Measurements from ENCODE around the gene CCDC157.
A peak's percentile ranks its signal among the peaks of the same experiment; 100 is the strongest.

Gene CCDC157

DNA sequence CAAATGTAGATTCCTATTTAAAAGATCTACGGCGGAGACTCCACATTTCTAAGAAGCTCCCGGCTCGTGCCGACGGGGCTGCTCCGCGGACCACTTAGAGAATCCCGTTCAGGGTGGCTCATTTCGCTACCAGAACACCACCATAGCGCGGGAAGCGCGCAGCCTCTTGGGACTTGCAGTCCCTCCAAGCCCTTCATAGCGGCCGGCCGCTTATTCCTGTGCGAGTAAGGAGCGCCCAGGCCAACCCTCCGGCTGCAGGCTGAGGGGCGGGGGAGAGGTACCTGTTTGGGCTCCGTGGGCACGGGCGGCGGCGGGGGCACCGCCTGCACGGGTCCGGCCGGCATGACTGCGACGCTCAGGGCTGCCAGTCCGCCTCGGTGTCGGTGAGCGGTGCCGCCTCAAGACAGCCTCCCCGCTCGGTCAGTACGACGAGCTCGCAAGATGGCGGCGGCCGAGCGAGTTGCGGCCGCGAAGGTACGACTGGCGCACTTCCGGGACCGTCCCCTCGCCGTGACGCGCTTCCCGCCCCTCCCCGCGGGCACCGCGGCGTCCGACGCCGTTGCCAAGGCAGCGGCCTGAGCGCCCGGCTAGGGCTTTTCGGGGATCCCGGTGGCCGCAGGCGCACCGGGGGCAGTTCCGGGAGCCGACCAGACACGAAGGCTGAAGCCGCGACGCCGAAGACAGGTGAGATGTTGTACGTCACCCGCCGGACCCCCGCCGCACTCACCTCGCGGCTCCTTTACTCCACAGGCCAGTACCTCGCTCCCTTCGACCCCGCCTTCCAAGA, at the start of gene CCDC157, which contains the start of gene SF3A1:
Gene CCDC157 (plus strand): TSS at position 559 of the 787 bp plus-strand sequence. CDS start 8,994 bp downstream, outside the sequence.
Gene SF3A1 (minus strand): TSS at position 446 of the 787 bp plus-strand sequence. CDS start 102 bp downstream, at position 344.
- peak; percentile 78 for DNase-seq

DNA sequence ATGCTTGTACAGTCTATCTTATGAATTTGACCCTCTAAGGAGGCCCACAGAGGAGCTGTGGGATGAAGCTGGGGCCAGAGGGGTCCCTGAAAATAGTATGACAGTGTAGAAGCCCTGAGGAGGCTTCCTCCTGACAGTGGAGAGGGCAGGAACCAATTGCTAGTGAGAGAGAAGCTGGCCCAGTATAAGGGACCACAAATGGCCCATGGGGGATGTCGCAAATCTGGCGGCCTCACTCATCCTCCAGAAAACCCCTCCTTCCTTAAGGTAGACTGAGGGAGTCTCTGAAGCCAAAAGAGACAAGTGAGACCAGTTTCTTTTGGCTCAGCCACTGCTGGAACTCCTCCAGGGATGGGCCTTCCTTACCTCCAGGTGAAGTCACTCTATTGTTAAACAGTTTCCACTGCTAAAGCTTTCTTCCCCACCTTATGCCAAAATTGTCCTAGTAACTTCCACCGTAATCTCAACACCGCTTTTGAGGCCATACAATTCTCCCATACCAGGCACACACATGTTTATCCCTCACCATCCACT, 49.7 kb upstream of the CCDC157 start:
- DNase-seq: no peak

DNA sequence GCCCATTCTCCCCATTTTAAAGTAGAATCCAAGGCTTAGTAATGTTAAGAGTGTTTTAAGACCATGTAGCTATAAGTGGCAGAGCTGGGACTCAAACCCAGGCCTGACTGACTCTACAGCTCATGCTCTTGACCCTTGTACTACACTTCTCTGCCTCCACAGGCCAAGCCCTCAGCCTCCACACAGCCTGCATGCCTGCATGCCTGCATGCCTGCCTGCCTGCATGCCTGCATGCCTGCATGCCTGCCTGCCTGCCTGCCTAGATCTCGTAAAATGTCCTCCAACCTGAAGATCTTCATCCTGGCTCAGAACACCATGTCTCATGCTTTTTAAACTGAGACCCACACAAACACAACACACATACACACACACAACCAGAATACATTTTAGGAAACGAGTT, 48.7 kb upstream of the CCDC157 start:
- no peak for DNase-seq

GRCh38 chr22:30308518-30309230, 48.1 kb upstream of the CCDC157 start:
- no peak for DNase-seq

GRCh38 chr22:30309951-30310741, 46.7 kb upstream of the CCDC157 start:
- DNase-seq: peak; percentile 65

DNA sequence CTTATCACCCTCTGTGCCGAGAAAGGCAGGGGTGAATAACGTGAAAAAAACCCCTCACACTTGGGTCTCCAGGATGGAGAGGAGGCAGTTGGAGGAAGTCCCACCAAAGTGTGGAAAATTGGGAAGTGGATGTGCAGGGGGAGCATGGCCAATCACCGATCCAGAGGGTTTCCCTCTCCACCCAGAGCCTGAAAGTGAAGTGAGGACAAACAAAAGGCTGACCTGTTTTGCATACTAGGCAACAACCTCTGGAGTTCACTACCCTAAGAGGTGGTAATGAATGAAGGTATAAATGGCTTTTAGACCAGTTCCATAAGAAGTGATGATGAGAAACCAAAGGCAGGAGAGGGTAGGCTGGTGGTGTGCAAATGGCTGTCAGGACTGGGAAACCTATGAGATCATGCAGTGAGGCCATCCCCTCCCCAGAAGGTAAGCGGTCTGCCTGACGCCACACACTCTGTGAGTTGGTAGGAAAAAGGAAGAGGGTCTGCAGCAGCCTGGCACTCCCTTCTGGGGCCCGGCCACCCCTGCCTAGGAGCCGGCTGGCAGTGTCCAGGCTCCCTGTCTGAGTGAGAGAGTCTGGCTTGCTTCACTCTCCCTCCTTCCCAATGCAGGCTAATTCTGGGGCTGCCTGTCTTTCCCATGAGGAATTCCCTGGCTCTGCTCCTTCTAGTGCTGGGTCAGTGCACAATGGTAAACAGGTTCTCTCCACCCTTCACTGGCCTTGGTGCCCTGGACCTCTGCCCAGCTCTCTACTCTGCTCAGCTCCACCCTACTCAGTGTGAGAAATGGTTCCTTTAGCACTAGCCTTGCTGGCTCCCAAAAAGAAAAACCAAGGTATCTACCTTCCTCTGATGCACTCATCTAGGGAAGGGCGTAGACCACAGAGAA, 45.7 kb upstream of the CCDC157 start:
- peak; percentile 95 for DNase-seq

- DNase-seq: peak; percentile 83
Measured at GRCh38 chr22:30312053-30312452, 44.8 kb upstream of the CCDC157 start.

DNA sequence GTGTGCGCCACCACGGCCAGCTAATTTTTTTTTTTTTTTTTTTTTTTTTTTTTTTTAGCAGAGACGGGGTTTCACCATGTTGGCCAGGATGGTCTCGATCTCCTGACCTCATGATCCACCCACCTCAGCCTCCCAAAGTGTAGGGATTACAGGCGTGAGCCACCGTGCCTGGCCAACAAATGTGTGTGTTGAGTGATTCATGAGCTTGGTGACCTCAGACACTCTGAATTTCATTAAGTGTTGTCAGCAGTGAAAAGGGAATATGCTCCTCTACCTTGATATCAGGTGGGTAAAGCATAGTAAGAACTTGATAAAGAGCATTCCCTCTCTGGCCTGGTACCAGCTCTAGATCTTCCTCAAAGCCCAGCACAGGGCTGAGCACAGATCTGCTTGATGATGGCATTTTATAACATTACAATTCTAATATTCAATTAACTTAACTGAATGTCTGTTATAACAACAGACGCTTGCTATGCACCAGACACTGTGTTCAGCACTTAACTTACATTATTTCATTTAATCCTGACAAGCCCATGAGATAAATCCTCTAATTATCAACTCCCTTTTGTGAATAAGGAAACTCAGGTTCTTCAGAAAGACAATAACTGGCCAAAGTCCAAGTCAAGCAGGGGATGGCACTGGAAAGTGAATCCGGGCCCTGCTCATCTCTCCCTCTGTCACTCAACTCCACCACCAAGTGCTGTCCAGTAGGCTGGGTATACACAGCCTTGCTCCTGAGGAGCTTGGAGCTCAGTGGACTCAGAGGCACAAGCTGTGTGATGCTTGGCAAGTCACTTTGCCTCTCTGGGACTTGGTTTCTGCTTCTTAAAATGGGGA, 43.1 kb upstream of the CCDC157 start:
- peak; percentile 21 for DNase-seq

GRCh38 chr22:30314915-30315314, 41.9 kb upstream of the CCDC157 start:
- no peak for DNase-seq

- DNase-seq: no peak
Measured at GRCh38 chr22:30315962-30316576, 40.7 kb upstream of the CCDC157 start.

DNA sequence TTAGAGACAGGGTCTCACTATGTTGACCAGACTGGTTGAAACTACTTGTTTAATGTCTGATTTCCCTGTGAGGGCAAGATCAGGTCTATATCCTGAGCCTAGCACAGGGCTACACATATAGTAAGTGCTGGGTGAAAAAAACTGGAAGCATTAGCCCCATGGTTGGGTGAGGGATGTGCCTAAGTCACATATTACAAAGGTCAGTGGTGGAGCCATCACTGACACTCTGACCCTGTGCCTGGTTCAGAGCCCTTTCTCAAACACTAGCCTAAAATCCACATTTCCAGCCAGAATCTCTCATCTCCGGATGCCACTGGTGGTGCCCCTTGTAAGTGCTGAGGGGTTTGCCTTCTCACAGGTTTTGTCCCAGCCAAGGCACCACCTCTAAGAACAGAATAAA, 39.0 kb upstream of the CCDC157 start:
- DNase-seq: no peak

DNA sequence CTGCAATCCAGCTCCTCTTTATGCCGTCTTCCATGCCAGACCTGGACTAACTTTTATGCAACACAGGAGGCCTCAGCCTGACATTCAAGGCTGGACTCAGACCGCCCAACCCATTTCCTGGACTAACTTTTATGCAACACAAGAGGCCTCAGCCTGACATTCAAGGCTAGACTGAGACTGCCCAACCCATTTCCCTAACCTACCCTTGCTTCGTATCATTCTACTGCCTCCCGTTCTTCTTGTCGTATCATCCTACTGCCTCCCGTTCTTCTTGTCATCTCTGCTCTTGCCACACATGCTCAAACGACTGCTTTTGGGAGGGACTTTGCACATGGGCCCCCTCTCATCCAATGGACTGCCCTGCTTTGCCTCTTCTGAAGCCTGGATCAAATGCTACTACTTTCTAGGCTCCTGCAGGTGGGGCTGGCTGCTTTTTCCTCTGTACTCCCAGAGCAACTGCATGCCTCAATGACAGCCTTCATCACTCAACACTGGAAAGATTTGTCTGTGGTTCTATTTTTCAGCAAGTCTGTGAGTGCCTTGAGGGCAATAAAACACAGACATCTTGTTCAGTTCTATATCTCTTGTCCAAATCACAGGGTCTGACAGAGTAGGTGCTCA, 37.9 kb upstream of the CCDC157 start:
- DNase-seq: no peak

GRCh38 chr22:30320021-30320556, 36.7 kb upstream of the CCDC157 start:
- DNase-seq: no peak

- DNase-seq: no peak
Measured at GRCh38 chr22:30321461-30321860, 35.3 kb upstream of the CCDC157 start.

DNA sequence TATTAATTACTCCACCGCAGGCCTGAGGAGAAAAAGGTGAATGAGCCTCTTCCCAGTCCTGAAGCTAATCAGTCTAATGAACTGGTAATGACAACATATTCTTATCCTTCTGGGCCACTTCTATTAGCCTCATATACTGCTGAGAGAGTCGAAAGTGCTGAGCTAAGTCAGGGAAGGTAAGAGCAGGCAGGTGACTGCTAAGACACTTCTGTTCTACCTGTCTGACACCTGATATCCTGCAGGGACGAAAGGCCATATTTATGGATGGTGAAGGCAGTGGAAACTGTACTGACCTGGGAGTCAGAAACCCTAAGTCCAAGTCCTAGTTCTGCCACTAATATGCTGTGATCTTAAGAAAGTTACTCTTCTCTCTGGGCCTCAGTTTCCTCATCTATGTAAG, 33.6 kb upstream of the CCDC157 start:
- no peak for DNase-seq

DNA sequence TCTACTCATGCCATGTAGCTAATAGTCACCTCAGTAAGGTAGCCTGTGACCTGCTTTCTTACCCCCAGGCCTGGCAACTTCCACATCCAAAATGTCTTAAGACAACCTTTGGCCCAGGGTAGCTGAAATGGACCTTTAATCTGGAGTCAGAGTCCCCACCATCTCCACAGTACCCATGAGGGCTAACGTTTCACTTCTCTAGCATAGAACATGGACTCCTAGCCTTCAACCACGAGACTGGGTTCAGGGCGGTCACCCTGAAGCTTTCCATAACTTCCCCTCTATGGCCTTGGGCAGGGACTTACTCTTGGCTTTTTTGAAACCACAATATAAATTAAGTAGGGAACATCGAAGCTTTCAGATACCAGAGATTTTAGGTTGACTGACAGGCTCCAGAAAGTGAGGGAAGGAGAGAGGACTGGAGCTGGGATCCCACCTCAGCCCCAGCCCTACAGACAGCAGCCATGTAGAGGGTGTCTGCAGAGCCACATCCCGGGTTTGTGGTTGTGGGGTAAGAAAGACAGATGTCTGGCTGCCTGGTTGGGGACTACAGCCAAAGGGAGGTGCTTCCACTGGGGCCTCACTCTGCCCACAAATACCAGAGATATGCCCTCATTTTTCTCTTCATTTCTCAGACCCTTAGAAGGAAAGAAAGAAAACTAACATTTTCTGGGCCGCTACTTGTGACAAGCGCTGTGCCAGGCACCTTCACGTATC, 32.6 kb upstream of the CCDC157 start:
- no peak for DNase-seq

GRCh38 chr22:30325065-30325720, 31.6 kb upstream of the CCDC157 start:
- DNase-seq: peak; percentile 66

- DNase-seq: no peak
Measured at GRCh38 chr22:30325724-30326254, 31.0 kb upstream of the CCDC157 start.

Data from kidney glomerular epithelial cell (primary cell).